ENCODE measurements around the gene WDFY3.

The WDFY3 gene

DNA sequence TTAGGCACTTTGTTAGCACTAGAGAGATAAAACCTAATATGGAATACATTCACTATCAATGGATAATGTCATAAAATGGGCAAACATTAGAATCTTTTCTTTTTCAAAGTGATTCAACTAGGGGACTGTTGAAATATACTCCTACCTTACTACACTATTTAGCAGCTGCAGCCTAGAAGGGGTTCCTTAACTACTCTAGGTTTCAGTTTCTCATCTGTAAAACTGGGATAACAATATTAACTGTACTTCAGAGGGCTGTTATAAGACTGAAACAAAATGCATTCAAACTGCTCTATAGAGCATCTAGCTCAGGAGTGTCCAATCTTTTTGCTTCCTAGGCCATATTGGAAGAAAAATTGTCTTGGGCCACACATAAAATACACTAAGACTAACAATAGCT lies 236.1 kb downstream of the WDFY3 start:
- Histone ChIP-seq H3K4me3 (ENCODE audit: insufficient read depth, low read length, poor library complexity, severe bottlenecking) (no peak overlapping the region), H3K36me3 (ENCODE audit: low read length) (no peaks in the 10 kb centered on the region), H3K4me2 (ENCODE audit: low read depth, low read length, poor library complexity, severe bottlenecking) (no peak overlapping the region), H3F3A (ENCODE audit: insufficient read depth) (no peaks in the 10 kb centered on the region), H3K27me3 (ENCODE audit: low read length) (no peaks in the 10 kb centered on the region), H3K9ac (ENCODE audit: low read length) (no peak overlapping the region), H3K9me3 (ENCODE audit: insufficient read depth, low read length) (no peaks in the 10 kb centered on the region), H4K20me1 (ENCODE audit: low read depth, low read length) (no peaks in the 10 kb centered on the region), H3K9me2 (replicated peaks; ENCODE audit: insufficient read depth, low read length) (no peaks in the 10 kb centered on the region), H3K79me2 (ENCODE audit: insufficient read depth, low read length) (no peaks in the 10 kb centered on the region), H2AFZ (ENCODE audit: low read depth, low read length, severe bottlenecking) (no peak overlapping the region), H3K27ac (ENCODE audit: low read depth, low read length) (no peak overlapping the region)
- no peak for TF ChIP-seq EZH2phosphoT487 (conservative IDR thresholded peaks at IDR 0.05; ENCODE audit: low read length)
- no peak for TF ChIP-seq CTCF (IDR thresholded peaks at IDR 0.05; ENCODE audit: insufficient read depth, low read length, poor library complexity, severe bottlenecking)

- Histone ChIP-seq H3F3A (ENCODE audit: insufficient read depth) (no peaks in the 10 kb centered on the region), H3K9ac (ENCODE audit: low read length) (no peak overlapping the region), H3K4me2 (ENCODE audit: low read depth, low read length, poor library complexity, severe bottlenecking) (no peak overlapping the region), H2AFZ (ENCODE audit: low read depth, low read length, severe bottlenecking) (no peak overlapping the region), H4K20me1 (ENCODE audit: low read depth, low read length) (no peaks in the 10 kb centered on the region), H3K27ac (ENCODE audit: low read depth, low read length) (no peak overlapping the region), H3K9me3 (ENCODE audit: insufficient read depth, low read length) (no peaks in the 10 kb centered on the region), H3K27me3 (ENCODE audit: low read length) (no peaks in the 10 kb centered on the region), H3K79me2 (ENCODE audit: insufficient read depth, low read length) (no peaks in the 10 kb centered on the region), H3K36me3 (ENCODE audit: low read length) (no peaks in the 10 kb centered on the region), H3K9me2 (replicated peaks; ENCODE audit: insufficient read depth, low read length) (no peaks in the 10 kb centered on the region), H3K4me3 (ENCODE audit: insufficient read depth, low read length, poor library complexity, severe bottlenecking) (no peak overlapping the region)
- TF ChIP-seq EZH2phosphoT487 (conservative IDR thresholded peaks at IDR 0.05; ENCODE audit: low read length) (no peak), CTCF (IDR thresholded peaks at IDR 0.05; ENCODE audit: insufficient read depth, low read length, poor library complexity, severe bottlenecking) (no peak)
Measured at GRCh38 chr4:84727491-84727890, 239.0 kb downstream of the WDFY3 start.

GRCh38 chr4:84726356-84726755 lies 240.1 kb downstream of the WDFY3 start:
- Histone ChIP-seq H2AFZ (ENCODE audit: low read depth, low read length, severe bottlenecking) (no peak overlapping the region), H4K20me1 (ENCODE audit: low read depth, low read length) (no peaks in the 10 kb centered on the region), H3K4me2 (ENCODE audit: low read depth, low read length, poor library complexity, severe bottlenecking) (no peak overlapping the region), H3K4me3 (ENCODE audit: insufficient read depth, low read length, poor library complexity, severe bottlenecking) (no peak overlapping the region), H3K27ac (ENCODE audit: low read depth, low read length) (no peak overlapping the region), H3K9me2 (replicated peaks; ENCODE audit: insufficient read depth, low read length) (no peaks in the 10 kb centered on the region), H3K36me3 (ENCODE audit: low read length) (no peaks in the 10 kb centered on the region), H3F3A (ENCODE audit: insufficient read depth) (no peaks in the 10 kb centered on the region), H3K79me2 (ENCODE audit: insufficient read depth, low read length) (no peaks in the 10 kb centered on the region), H3K27me3 (ENCODE audit: low read length) (no peaks in the 10 kb centered on the region), H3K9ac (ENCODE audit: low read length) (no peak overlapping the region), H3K9me3 (ENCODE audit: insufficient read depth, low read length) (no peaks in the 10 kb centered on the region)
- TF ChIP-seq CTCF (IDR thresholded peaks at IDR 0.05; ENCODE audit: insufficient read depth, low read length, poor library complexity, severe bottlenecking) (no peak), EZH2phosphoT487 (conservative IDR thresholded peaks at IDR 0.05; ENCODE audit: low read length) (no peak)

DNA sequence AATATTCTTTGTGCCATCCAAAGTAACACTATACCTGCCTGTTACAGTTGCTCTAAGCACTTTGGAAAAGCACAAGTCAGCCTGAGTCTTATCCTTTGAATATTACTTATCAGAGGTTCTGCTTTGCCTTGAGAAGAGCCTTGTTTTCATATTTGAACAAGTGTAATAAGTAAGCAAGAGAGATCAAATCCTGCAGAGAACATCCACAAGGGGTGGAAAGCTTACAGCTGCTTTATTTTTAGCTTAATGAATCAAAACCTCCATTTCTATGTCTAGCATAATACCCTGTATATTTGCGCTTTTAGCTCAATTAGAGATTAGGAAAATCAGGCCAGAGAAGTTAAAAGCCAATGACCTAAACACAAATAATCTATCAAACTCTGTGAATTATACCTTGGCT lies 243.8 kb downstream of the WDFY3 start:
- TF ChIP-seq CTCF (IDR thresholded peaks at IDR 0.05; ENCODE audit: insufficient read depth, low read length, poor library complexity, severe bottlenecking) (no peak), EZH2phosphoT487 (conservative IDR thresholded peaks at IDR 0.05; ENCODE audit: low read length) (no peak)
- Histone ChIP-seq H3K27ac (ENCODE audit: low read depth, low read length) (no peak overlapping the region), H3K9me3 (ENCODE audit: insufficient read depth, low read length) (no peaks in the 10 kb centered on the region), H3K79me2 (ENCODE audit: insufficient read depth, low read length) (no peaks in the 10 kb centered on the region), H3K4me2 (ENCODE audit: low read depth, low read length, poor library complexity, severe bottlenecking) (no peak overlapping the region), H4K20me1 (ENCODE audit: low read depth, low read length) (no peaks in the 10 kb centered on the region), H3K9me2 (replicated peaks; ENCODE audit: insufficient read depth, low read length) (no peaks in the 10 kb centered on the region), H3K4me3 (ENCODE audit: insufficient read depth, low read length, poor library complexity, severe bottlenecking) (no peak overlapping the region), H3F3A (ENCODE audit: insufficient read depth) (no peaks in the 10 kb centered on the region), H2AFZ (ENCODE audit: low read depth, low read length, severe bottlenecking) (no peak overlapping the region), H3K36me3 (ENCODE audit: low read length) (no peaks in the 10 kb centered on the region), H3K27me3 (ENCODE audit: low read length) (no peaks in the 10 kb centered on the region), H3K9ac (ENCODE audit: low read length) (no peak overlapping the region)

Measured in SU-DHL-6 (cell line).